Gastroesophageal sphincter (tissue), 3 donors: Measurements from ENCODE around the gene TRIM65.

ENCODE experiments used
- CTCF ChIP-seq, 4 experiments: fragments of 200-600 bp in 2 of 4; fragments of 450-650 bp in 2 of 4; sonication (generic) in 1 of 4; IDR thresholded peaks; one replicate each; pipeline ENCODE4 v1.5.1; 2017 to 2019; ENCODE audit warnings: antibody characterized with exemption in 4 of 4, mild to moderate bottlenecking in 2 of 4, moderate library complexity in 2 of 4
- EP300 ChIP-seq: sonication (generic); formaldehyde crosslinking; IDR thresholded peaks from one replicate; pipeline ENCODE4 v1.6.1; 2017; ENCODE audit warnings: antibody characterized with exemption, mild to moderate bottlenecking
- POLR2A ChIP-seq, 2 donors: fragments of 450-650 bp; IDR thresholded peaks; one replicate each; pipeline ENCODE4 v1.6.1; 2017; ENCODE audit warnings: antibody characterized with exemption in 2 of 2, mild to moderate bottlenecking in 2 of 2, moderate library complexity in 1 of 2
- POLR2AphosphoS5 ChIP-seq: sonication (generic); formaldehyde crosslinking; IDR thresholded peaks from one replicate; pipeline ENCODE4 v1.6.1; 2017; ENCODE audit warnings: antibody characterized with exemption

- no peak for TF ChIP-seq POLR2A (IDR thresholded peaks at IDR 0.05)
- peak in 1 of 4 experiments; percentile 7 for TF ChIP-seq CTCF (IDR thresholded peaks at IDR 0.05)
- TF ChIP-seq POLR2AphosphoS5 = peak; percentile 71
- no peak for TF ChIP-seq EP300
Measured at GRCh38 chr17:75864448-75864871, 32.3 kb downstream of the TRIM65 start.
